Activated CD4-positive, alpha-beta T cell treated with anti-CD3 and anti-CD28 coated beads, Interleukin-10, Interleukin-2, amounts not matched to agents 100 ng/mL and 50 ng/mL, durations not matched to agents 16 hours and 8 hours (primary cell): Measurements from ENCODE around the gene CARD8.
A peak's percentile ranks its signal among the peaks of the same experiment; 100 is the strongest.

ENCODE experiments used
- DNase-seq: peaks from one replicate; pipeline ENCODE4 v3.0.0-alpha.2; 2020

Gene CARD8

DNA sequence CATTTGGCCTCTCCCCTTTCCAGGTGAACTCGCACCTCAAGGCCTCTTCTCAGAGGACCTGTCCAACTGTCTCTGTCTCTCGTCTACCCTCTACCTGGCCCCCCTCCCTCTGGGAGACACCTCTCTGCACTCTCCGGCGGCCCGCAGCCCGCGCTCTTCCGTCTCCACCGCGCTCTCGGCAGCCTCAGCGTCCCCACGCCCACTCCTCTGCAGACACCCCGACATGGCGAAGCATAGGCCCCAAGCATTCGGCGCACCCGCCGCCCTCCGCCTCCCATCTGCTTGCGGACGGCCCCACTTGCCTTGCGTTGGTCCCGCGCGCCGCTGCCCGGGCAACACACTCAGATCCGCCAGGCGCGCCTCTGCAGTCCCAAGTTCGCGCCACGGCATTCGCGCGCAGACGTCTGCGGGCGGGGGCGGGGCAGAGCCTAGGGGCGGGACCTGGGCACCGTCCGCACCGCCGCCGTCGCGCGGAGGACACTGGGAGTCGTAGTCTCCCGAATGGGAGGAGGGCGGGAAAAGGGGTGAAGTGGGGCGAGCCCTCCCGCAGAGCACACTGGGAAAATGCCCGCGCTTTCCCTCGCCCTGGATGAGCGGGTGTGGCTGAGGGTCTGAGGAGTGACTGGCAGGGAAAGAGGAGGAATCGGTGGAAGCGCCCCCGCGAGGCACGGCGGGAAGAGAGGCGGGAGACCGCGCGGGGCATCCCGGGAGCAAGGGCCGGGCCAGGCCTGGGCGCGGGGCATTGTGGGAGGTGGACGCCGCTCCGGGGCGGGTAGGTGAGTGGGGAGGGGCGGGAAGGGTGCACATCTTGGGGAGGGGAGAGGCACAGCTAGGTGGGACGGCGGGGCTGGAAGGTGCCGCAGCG is 85.5 kb downstream of the CARD8 start, which contains the start of the genes LIG1 and ZSWIM9:
Gene LIG1 (minus strand): TSS at position 406 of the 865 bp plus-strand sequence. CDS start 4,778 bp downstream, outside the sequence.
Gene ZSWIM9 (plus strand): TSS at position 742 of the 865 bp plus-strand sequence. CDS start 1,123 bp downstream, outside the sequence.
- DNase-seq, result peak; percentile 95

DNA sequence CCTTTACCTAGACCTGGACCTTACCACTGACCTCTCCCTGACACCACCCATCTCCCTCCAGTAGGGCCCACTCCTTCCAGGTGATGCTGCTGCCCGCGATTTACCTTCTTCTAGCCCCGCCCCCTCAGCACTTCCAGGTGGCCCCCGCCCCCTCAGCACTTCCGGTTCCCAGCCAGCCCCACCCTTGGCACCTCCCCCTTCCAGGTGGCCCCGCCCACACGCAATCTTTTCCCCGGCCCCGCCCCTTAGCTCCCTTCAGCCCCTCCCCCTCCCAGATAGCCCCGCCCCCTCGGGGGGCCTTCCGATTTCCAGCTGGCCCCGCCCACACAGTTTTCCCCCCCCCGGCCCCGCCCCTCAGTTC is 86.2 kb downstream of the CARD8 start:
- peak; percentile 91 for DNase-seq

DNA sequence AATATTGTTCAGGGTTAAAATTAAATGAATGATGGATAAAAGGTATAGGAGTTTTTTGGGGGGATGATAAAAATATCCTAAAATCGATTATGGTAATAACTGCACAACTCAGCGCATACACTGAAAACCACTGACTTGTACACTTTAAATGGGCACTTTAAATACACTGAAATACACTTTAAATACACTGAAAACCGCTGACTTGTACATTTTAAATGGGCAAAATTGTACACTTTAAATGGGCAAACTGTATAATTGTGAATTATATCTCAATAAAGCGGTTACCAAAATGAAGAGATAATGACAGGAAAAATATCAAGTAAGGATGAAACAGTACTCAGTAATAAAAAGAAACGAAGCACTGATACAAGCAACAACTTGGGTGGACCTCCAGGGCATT is 87.0 kb downstream of the CARD8 start:
- DNase-seq, result no peak

- no peak for DNase-seq
Measured at GRCh38 chr19:48158210-48158790, 97.4 kb downstream of the CARD8 start.
